CD4-positive, alpha-beta T cell (primary cell): ENCODE data around the gene TMPRSS6. TPM values are rescaled to one million over a fixed set of nuclear protein-coding genes. Genes with fewer than 3 reads are reported as not detected.

Experiments
- ATAC-seq: fragments of 200-7000 bp; cut with Tn5 transposase; one replicate; pipeline ENCODE4 v1.10.0; 2022; ENCODE audit warnings: mild to moderate bottlenecking; ENCODE audit not compliant: poor library complexity
- CTCF ChIA-PET: fragments of 350-600 bp; sonication (Branson Sonifier 250); formaldehyde crosslinking; loops from one replicate; lab custom pipeline; 2021; ENCODE audit warnings: antibody characterized with exemption, inconsistent platforms; lab: Charles Lee
- POLR2A ChIA-PET: fragments of 350-600 bp; sonication (Branson Sonifier 250); formaldehyde crosslinking; loops from one replicate; lab custom pipeline; 2021; ENCODE audit warnings: antibody characterized with exemption, inconsistent platforms; lab: Charles Lee
- DNase-seq, 14 experiments: peaks; one replicate each; pipeline ENCODE4 v3.0.0-alpha.2; 2013 to 2020; ENCODE audit warnings: mixed read lengths in 2 of 14
- H3K27ac ChIP-seq, 2 donors: one replicate each; pipeline versions ENCODE4 v1.5.1 to v1.7.0; 2013; ENCODE audit warnings: low read length in 2 of 2, low read depth in 1 of 2, mild to moderate bottlenecking in 1 of 2
- H3K27me3 ChIP-seq, 2 experiments: 1 replicate in 1 of 2; 2 replicates in 1 of 2; pipeline versions ENCODE4 v1.6.1 to v1.7.0; 2013; ENCODE audit warnings: low read length in 2 of 2, control low read depth in 1 of 2, mild to moderate bottlenecking in 1 of 2, moderate library complexity in 1 of 2; ENCODE audit not compliant: insufficient read depth in 2 of 2, control insufficient read depth in 1 of 2
- H3K36me3 ChIP-seq: one replicate; pipeline ENCODE4 v1.6.1; 2013; ENCODE audit warnings: low read length, control low read depth; ENCODE audit not compliant: insufficient read depth
- H3K4me1 ChIP-seq: one replicate; pipeline ENCODE4 v1.6.1; 2013; ENCODE audit warnings: low read length, control low read depth; ENCODE audit not compliant: insufficient read depth
- H3K4me3 ChIP-seq: one replicate; pipeline ENCODE4 v1.5.1; 2013; ENCODE audit warnings: mild to moderate bottlenecking, low read length, moderate library complexity
- H3K9me3 ChIP-seq, 2 experiments: 1 replicate in 1 of 2; 2 replicates in 1 of 2; pipeline versions ENCODE4 v1.6.1 to v1.7.0; 2013; ENCODE audit warnings: low read length in 2 of 2, mild to moderate bottlenecking in 2 of 2, control low read depth in 1 of 2, moderate library complexity in 1 of 2; ENCODE audit not compliant: control insufficient read depth in 1 of 2, insufficient read depth in 1 of 2
- H3K27ac Mint-ChIP-seq: one replicate; pipeline ENCODE4 v1.8.0; 2020; ENCODE audit warnings: mixed read lengths
- H3K27me3 Mint-ChIP-seq: one replicate; pipeline ENCODE4 v1.8.0; 2021; ENCODE audit warnings: mixed read lengths
- H3K36me3 Mint-ChIP-seq: one replicate; pipeline ENCODE4 v1.8.0; 2021; ENCODE audit warnings: low read depth, mixed read lengths
- H3K4me1 Mint-ChIP-seq: one replicate; pipeline ENCODE4 v1.8.0; 2021; ENCODE audit warnings: low read depth, mixed read lengths
- H3K4me3 Mint-ChIP-seq: one replicate; pipeline ENCODE4 v1.8.0; 2020; ENCODE audit warnings: mild to moderate bottlenecking, mixed read lengths
- H3K9me3 Mint-ChIP-seq: one replicate; pipeline ENCODE4 v1.8.0; 2020; ENCODE audit warnings: mixed read lengths
- CTCF ChIP-seq: fragments of 200-600 bp; IDR thresholded peaks from one replicate; pipeline ENCODE4 v1.8.0; 2022; ENCODE audit warnings: antibody characterized with exemption, mild to moderate bottlenecking
- intact Hi-C, 2 experiments: fragments of 100-400 bp; cut with DNase I in 1 of 2; cut with micrococcal nuclease in 1 of 2; formaldehyde crosslinking; loops; one replicate each; pipeline versions ENCODE4 v1.15.1 to v1.9.0; 2023 to 2025; cut with DNase I, micrococcal nuclease
- total RNA-seq, 174 experiments: library from RNA in 2 of 174; stranded (reverse) in 2 of 174; gene quantifications; one replicate each; pipeline ENCODE4 v1.2.3 and lab custom pipeline; 2021 to 2026

TMPRSS6 gene
- total RNA-seq, 2 experiments from 2014 or later = 0.19 to 0.39 TPM

DNA sequence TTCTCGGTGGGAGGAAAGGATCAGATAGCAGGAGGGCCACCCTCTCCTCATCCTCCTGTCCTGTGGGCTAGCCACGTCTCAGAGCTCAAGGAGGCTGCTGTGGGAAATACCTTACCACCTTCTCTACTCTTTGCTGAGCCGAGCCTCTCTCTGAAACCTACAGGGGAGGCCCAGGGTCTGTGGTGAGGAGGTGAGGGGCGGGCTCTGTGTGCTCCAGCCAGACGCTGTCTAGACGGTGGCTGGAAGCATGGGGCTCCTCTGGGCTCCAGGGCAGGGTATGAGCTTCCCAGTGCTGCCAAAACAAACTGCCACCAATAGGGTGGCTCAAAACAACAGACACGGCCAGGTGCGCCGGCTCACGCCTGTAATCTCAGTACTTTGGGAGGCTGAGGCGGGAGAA is 5.5 kb upstream of the TMPRSS6 start:
- no peaks in the 10 kb centered on the region for H3K36me3 ChIP-seq
- no peaks in the 10 kb centered on the region for H3K36me3 Mint-ChIP-seq
- H3K4me3 Mint-ChIP-seq = no peak overlapping the region
- no peaks in the 10 kb centered on the region for H3K27me3 ChIP-seq
- TF ChIP-seq CTCF = no peak
- DNase-seq (peak in 3 of 14 experiments; percentile 13 to 64 (median 15)), ATAC-seq (peak; percentile 43)
- no peak overlapping the region for H3K27ac Mint-ChIP-seq
- no peaks in the 10 kb centered on the region for H3K27me3 Mint-ChIP-seq
- no peak overlapping the region for H3K4me3 ChIP-seq
- ChIA-PET CTCF (no interaction called here), POLR2A (no interaction called here)
- peaks cover 19% of the 10 kb centered on the region for H3K4me1 Mint-ChIP-seq
- H3K4me1 ChIP-seq = peaks cover 13% of the 10 kb centered on the region
- H3K9me3 ChIP-seq = no peaks in the 10 kb centered on the region
- H3K9me3 Mint-ChIP-seq = no peaks in the 10 kb centered on the region
- intact Hi-C loops = no loop called here
- no peak overlapping the region for H3K27ac ChIP-seq

GRCh38 chr22:37113757-37114156 is 4.2 kb upstream of the TMPRSS6 start:
- Histone ChIP-seq H3K4me1 (peaks cover 7% of the 10 kb centered on the region), H3K27me3 (no peaks in the 10 kb centered on the region), H3K4me3 (no peak overlapping the region), H3K9me3 (no peaks in the 10 kb centered on the region), H3K36me3 (no peaks in the 10 kb centered on the region), H3K27ac (no peak overlapping the region)
- DNase-seq (no peak), ATAC-seq (no peak)
- peaks cover 11% of the 10 kb centered on the region for H3K4me1 Mint-ChIP-seq
- H3K4me3 Mint-ChIP-seq = no peak overlapping the region
- no peak overlapping the region for H3K27ac Mint-ChIP-seq
- TF ChIP-seq CTCF = no peak
- H3K27me3 Mint-ChIP-seq = no peaks in the 10 kb centered on the region
- intact Hi-C loops = loop anchor here in 1 of 2 experiments (5.0 kb wide), 1 partner anchor 34 kb away; the partner anchor contains the start of gene IL2RB
- no peaks in the 10 kb centered on the region for H3K9me3 Mint-ChIP-seq
- POLR2A ChIA-PET = no interaction called here
- CTCF ChIA-PET = no interaction called here
- H3K36me3 Mint-ChIP-seq = no peaks in the 10 kb centered on the region

GRCh38 chr22:37112084-37112728 is 2.7 kb upstream of the TMPRSS6 start:
- Mint-ChIP-seq H3K9me3 (no peaks in the 10 kb centered on the region), H3K4me1 (no peaks in the 10 kb centered on the region), H3K27me3 (no peaks in the 10 kb centered on the region), H3K36me3 (no peaks in the 10 kb centered on the region), H3K4me3 (no peak overlapping the region), H3K27ac (no peak overlapping the region)
- Histone ChIP-seq H3K27ac (no peak overlapping the region), H3K4me1 (no peaks in the 10 kb centered on the region), H3K9me3 (no peaks in the 10 kb centered on the region), H3K4me3 (no peak overlapping the region), H3K36me3 (no peaks in the 10 kb centered on the region), H3K27me3 (no peaks in the 10 kb centered on the region)
- intact Hi-C loops = loop anchor here in 1 of 2 experiments (5.0 kb wide), 1 partner anchor 35 kb away; the partner anchor contains the start of gene IL2RB
- ChIA-PET POLR2A (no interaction called here), CTCF (no interaction called here)
- ATAC-seq = no peak
- no peak for DNase-seq
- no peak for TF ChIP-seq CTCF
